ENCODE data around the gene LRRC4C.
A peak's percentile ranks its signal among the peaks of the same experiment; 100 is the strongest.

The LRRC4C gene

DNA sequence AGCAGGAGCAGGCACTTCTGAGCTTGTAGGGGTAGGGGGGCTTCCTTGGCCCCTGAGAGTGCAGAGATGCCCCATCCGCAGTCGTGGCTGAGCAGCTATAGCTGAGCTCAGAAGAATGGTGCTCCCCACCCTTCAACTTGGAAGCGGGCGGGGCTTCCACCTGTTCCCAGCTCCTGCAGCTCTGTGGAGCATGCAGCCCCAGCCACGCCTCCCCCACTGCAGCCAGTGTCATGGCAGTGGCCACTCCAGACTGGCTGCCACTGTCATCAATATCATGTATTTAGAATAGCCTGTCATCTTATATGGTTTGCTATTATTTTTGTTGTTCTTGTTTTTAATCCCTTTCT is 213.1 kb downstream of the LRRC4C start:
- no peak for DNase-seq

DNA sequence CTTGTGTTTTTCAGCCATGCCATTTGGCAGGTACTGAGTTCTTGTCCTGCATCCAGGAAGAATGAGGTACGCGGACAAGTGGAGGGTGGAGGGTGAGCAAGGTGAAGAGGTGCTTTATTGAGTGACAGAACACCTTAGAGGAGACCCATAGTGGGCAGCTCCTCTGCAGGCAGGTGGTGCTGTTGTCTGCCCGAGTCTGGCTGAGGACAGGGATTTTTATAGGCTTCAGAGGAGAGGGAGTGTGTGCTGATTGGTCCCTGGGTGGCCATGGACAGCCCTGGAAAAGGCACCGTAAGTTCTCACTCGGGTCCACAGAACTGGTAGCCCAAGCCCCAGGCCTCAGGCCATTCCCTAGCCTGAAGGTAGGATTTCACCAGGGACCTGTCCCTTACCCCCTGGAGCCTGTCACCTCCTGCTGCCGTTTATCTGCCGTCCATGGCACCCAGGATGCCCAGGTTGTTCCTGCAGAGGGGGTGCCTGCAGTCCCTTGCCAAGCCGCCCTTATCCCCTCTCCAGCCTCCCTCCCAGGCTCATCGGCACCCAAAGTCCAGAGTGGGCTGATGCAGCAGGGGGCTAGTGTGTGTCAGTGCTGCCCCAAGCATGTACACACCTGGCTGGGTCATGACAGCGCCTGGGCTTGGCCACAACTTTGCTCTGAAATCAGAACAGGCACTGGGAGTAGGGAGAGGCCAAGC is 213.6 kb downstream of the LRRC4C start:
- DNase-seq: no peak

DNA sequence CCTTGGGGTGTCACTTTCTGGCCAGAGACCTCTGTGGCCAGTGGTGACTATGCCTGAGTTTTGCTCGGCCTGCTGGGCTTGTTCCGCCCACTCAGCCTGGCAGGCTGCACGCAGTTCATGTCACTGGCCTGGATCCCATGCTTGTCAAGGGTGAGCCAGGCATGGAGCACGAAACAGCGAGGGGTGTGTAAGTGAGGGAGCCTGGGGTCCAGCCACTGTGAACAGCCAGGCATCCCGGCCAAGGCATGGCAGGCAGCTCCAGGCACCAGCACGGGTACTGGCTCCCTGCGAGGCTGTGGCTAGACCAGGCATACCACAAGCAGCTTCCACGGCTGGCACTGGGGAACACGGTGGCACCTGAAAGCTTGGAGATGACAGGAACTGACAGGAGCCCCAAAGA is 214.3 kb downstream of the LRRC4C start:
- no peak for DNase-seq

DNA sequence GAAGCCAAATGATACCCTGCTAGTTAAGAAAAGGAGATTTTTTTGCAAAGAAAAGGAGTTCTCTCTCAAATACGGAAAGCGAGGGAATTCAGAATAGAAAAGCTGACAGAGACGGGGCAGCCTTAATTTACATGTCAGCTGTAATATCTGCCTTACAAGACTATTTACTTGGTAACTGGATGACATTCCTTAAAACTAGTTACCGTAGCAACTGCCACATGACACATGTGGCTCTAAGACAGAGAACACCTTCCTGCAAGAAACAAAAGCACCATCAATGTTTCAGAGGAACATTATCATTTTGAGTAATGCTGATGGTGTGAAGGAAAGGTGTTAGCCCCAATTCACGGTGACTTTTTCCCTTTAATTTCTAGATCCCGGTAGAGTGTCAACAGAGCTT is 222.1 kb downstream of the LRRC4C start:
- DNase-seq: no peak

DNA sequence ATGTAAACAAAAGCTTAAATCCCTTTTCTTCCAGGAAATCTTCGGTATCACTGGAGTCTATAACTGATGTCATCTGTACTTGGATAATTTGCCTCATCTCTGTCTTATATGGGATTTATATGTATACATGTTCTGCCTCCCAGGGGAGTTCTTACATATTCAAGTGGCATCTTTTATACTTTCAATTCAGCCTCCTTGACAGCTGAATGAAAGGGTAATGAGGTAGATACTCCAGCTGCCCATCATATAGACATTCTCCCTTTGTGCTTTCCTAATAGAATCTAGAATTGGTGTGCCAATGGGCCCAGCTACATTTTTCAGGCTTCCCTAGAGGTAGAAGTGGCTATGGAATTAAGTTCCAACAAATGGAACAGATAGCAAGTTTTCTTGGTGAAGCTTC is 223.8 kb downstream of the LRRC4C start:
- DNase-seq: no peak

DNA sequence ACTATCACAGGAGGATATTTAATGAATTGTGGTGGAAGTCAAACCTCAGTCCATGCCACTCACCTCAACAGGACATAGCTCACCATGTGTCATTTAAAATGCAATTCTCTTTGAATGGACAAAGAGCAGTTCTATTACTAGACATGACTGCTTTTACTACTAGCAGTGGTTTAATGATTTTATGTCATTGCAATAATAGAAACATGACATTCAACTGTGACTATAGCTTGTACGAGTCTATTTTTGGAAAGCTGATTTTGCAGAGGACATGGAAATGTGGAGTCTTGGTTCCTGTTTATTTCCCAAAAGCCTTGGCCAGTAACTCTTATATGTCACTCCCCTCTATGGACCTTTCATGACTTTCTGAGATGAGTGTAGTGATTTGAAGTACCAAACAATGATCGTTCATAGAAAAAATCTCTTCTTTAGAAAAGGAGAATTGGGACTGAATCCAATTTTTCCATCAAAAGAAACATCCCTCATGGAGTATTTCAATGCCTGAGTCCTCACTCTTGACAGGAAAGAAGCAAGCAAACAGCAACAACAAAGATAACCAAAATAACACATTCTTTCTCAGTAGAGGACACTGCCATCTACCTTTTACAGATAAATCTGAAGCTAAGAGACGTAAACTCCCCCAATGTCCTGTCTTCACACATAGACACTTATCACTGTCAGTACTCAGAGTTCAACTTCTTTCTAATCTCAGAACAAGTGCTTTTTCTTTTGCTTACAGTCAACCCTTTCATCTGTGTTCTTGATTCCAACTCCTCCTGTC is 233.4 kb downstream of the LRRC4C start:
- DNase-seq: no peak

DNA sequence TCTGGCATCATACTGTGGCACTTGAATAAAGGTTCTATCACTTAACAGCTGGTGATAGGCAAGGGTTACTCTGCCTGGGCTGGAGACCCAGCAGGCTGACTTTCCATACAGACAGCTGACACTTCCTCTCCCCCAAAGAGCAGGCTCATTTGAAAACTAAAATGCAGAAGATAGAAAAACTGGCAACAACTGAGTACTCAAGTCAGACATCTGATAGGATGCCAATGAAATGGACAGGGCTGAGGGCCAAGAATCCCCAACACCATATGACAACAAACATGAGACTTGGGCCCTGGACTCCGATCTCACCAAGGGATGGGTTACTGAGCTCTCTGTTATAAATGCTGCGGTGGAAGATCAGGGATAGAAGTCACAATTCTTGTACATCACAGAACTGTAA is 237.2 kb downstream of the LRRC4C start:
- DNase-seq: no peak

DNA sequence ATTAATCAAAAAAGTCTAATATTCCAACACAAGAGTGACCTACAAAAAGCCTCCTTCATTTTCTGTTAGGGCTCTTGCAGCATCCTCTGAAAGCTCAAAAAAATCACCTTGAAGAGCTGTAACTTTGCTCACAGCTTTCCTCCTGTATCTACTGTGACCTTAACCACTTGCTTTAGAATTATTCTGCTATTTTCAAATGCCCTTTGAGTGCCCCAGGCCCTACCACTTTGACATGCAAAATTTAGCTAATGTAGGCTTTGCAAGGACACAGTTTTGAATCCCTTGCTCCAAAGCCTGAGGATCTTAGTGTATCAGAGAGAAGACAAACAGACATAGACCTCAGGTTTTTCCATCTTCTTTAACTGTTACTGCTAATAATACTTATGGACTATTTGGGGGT is 253.1 kb downstream of the LRRC4C start:
- DNase-seq: no peak

DNA sequence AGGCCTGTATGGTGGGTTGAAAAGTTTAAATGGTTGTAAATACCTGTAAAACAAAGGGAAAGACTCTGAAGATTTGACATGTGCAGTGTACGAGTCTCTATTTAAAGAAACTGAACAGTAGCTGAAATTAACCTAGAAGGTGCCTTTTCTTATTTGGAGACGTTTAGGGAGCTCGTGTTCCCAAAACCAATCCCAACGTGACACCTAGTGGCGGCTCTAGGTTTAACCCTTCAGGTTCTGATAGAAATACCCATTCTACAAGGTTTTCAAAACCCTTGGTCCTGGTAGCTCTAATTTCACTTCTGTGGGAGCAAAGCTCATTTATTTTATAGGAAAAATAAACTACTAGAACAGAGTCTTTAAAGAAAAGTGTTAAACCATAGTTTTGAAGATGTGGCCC is 258.3 kb downstream of the LRRC4C start:
- peak; percentile 51 for DNase-seq

DNA sequence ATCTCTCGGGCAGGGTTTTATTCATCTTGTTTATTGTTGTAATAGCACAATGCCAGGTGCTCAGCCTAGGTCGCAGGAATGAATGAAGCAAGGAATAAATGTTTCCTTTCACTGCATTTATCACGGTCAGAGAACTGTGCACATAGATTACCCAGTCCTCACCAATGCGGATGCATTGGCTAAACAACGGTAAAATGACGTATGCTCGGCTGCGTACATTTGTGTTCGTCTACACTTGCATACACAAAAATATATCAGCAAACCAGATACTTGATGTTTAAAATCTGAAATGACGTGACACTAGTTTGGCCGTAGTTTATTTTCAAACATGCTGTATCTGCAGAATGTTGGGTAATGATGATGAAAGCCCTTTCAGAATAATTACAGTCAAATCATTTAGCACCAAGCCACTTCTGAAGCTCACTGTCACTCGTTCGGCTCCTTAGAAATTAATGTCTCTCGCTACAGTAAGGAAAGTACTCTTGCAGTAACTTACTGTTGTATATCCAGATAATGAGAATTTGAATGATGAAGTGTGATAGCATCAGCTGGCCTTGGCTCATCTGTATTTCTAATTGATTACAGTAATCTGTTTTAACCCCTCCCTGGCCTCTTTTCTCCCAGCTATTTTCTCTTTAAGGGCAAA is 268.9 kb downstream of the LRRC4C start:
- DNase-seq: no peak

DNA sequence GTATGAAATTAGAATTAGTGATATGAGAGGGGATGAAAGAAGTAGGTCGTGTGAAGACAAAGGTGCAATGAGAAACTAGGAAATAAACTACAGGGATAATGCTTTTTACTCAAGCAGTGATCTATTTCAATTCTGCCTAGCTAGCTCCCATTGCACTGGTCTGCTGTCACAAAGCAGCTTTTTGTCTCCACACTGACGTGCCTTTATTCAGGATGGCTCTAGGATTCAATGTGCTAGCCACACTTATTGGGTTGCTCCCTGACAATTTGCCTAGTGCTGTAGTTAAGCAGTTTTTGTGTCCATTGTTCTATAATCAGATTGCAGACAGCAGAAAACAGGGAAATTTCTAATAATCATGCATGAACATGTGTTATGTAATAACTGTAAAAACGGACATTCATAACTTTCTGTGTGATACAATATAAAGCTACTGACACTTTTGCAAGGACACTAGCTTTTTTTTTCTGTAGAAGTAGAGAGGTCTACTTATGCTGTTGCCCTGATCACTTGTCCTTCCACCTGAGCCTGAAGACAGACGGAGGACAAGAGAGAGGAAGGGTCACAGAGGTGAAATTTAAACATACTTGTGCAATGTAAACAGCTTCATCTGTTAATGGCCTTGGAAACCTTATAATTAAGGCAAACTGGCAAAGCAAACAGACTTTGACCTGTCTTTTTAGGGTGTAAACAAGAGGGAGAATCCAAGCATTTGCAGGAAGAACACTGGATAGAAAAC is 269.6 kb downstream of the LRRC4C start:
- DNase-seq: no peak

DNA sequence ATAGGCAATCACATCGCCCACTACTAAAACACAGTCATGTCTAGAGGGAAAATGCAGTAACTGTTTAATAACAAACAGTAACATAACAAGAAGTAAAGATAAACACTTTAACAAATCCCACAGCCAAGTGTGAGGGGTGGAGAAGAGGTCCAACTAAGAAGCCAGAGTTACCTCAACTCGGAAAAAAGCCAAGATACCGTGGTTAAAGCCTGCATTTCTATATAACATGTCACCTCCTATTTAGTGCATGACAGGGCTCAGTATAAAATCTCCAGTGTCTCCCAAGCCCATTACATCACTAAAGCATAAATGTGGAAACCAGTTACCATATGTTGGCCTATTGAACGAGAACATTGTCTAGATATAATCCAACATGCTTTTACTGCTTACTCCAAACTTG is 281.7 kb downstream of the LRRC4C start:
- DNase-seq: no peak

DNA sequence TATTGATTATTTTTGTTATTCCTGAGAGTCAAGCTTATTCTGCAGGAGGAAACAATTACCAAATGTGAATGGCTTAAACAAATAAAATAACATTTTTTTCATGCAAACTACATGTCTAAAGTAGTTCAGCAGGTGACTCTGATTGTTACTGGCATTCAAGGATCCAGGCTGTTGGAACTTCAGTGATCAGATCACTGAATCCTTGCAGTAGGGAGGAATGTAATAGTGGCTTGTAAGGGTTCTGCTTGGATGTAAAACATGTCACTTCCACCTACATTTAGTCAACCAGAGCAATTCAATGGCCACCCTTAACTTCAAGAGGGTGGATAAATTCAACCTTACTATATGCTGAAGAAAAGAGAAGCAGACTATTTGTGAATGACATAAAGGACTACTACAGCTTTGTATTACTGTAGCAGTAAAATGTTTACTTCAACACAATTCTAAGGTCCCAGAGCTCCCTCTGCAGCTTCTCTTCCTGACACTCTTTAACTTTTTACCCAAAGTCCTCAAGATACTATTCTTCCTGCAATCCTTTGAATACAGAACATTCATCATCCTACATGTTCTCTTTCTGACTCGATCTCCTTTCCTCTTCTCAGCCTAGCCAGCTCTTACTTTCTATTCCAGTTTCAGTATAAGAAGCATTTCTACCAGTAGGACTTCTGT is 284.0 kb downstream of the LRRC4C start:
- DNase-seq: no peak

DNA sequence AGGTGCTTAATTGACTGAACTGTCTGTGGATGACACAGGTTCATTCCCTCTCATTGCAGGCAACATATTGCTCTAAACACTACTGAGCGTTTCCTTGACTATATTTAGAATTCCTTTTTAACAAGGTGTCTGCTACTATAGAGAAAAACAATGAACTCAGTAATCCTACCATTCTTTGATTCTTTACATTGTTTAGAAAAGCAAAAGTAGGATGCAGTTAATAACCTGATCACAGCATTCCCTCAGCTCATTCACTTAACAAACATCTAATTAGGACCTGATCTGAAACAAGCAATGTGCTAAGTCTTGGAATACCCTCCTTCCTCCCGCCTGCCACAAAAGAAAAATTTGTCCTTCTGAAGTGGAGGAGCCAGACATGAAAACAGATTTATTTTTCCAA is 313.1 kb downstream of the LRRC4C start:
- DNase-seq: no peak

DNA sequence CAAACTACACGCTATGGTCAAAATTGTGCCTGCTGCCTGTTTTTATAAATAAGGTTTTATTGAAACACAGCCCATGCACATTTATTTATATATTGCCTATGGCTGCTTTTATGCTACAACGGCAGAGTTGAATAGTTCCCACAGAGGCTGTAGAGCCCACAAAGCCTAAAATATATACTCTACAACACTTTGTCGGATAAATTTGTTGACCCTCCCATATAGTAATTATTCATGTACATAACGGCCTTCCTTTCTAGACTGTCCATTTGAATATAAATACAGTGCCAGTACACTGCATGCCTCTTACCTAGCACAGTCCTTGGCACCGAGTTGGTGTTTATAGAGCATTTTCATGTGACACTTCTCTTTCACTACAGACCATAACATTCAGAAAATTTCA is 314.0 kb downstream of the LRRC4C start:
- DNase-seq: no peak

DNA sequence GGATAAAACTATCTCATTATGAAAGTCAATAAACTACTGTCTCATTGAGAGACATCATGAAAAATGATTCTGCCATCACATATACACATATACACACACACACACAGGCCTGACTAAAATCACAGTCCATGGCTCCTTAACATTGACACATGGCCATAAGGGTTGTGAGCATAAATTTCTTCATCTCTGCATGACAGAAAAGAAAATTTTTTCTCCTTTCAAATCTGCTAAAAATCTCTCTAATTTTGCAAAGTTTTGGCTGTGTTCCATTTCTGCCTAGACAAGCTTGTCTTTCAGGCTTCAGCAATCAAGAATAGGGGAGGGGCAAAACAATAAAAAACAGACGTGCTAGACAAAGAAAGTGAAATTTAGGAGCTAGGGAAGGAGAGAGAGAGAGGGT is 324.5 kb downstream of the LRRC4C start:
- no peak for DNase-seq

DNA sequence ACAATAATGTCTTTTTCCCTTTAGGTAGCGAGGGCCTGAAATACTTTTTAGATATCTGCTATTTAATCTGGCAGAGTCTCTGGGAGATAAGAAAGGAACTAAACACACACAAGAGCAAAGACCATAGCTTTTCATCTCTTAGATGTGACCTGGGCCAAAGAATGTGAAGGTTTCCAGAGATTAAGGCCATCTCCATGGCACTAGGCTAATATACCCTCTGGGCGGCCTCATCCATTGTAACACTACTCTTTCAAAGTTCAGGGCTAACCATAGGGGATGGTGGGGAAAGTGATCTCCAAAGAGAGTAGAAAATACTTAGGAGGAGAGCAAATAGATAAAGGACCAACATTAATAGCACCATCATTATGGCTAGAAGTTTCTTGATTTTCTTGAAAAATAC is 326.4 kb downstream of the LRRC4C start:
- no peak for DNase-seq

DNA sequence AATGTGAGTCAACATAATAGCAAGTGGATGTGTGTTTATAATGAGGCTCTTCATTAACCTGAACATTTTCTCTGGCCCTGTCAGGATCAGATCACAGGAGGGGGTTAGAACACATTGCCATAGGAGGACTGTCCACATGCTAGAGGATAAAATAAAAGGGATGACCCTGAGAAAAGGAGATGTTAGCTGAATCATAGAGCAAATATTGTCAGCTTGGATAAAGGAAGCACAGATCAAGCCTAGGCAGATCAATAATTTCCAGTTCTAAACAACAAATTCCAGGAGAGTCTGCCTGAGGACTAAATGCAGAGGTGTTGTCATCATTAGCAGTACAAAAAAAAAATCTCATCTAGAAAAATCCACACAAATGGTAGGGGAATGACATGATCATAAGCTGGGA is 337.9 kb downstream of the LRRC4C start:
- DNase-seq: no peak

DNA sequence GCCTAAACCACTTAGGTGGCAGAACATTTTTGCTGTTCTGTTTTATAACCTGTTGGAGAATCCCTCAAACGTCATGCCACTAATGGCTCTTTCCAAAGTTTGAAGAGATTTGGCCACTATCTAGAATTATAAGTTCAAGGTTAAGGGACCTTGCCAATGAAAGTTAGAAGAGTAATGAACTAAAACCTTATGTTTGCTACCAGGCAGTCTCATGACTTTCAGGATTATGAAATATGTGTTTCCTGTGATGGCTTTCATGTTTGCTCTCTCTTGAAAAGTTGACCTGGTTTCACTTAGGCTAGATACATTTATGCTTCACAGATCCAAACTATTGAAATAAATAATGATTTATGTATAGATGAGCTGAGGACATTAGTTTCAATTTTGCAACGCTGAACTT is 340.0 kb downstream of the LRRC4C start:
- DNase-seq: no peak

DNA sequence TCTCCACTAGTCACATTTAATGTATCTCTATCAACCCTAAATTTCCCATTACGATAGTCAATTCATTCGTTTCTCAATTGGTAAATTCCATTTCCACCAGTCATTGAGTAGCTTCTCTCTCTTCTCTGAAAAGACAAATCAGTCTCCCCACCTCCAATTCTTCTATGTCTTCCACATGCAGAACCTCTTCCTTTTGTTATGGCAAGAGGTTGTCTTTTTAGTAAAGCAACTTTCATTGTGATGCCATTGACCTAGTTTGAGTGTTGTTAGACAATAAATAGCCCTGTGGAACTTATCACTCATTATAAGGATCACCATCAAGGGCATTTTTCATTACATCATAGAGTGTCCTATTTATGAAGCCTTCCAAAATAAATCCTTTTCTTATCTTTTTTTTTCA is 340.9 kb downstream of the LRRC4C start:
- no peak for DNase-seq

DNA sequence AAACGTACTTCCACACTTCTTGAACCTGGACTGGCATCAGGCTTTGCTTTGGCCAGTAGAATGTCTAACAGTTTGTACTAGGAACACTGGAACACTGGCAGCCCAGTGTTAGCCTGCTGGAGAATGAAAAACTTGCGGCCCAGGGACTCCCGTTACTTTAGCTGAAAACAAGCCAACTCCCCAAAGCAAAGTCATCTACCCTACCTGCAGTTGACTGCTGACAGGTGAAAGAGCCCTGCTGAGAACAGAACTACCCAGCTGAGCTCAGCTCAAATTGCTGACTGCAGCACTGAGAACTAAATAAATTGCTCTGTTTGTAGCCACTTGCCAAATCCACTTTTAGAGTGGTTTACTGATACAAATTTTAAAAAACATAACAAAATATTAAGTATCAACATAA is 342.5 kb downstream of the LRRC4C start:
- no peak for DNase-seq

DNA sequence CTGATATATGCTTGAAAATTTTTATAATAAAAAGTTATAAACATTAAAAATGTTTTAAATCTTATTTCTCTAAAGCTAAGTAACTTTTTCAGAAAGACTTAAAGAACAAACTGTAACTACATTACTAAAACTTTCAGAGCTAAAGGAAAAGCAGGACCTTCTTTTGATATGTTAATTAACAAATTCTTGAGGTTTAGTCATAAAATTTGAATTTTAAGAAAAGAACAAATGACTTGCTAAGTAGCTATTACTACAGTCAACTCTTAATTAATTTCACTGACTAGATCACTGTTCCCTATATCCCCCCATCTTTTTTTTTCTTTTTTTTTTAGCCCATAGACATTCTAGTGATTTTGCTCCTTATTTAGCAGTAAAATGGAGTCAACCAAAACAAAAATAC is 344.4 kb downstream of the LRRC4C start:
- DNase-seq: no peak

DNA sequence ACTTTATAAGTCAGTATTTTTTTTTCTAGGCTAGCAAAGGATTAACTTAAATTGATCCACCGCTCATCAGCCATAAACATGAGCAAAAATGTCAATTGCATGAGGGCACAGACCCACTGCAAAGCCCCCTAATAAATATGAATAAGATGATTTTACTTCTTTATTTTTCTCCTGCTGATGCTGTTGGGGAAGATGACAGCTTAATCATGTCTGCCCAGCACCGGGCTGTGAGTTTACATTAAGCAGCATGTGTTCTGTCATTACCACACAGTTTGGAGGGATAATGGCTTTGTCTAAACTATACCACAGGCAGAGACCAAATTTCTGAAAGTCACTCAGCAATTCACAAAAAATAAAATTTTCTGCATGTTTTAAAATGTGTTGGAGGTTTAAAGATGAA is 346.3 kb downstream of the LRRC4C start:
- DNase-seq: no peak
